Stimulated activated CD8-positive, alpha-beta memory T cell treated with anti-CD3 and anti-CD28 coated beads, Interleukin-15, amount 100 ng/mL, for 24 hours (primary cell): ENCODE measurements around the gene RANGRF.
A peak's percentile ranks its signal among the peaks of the same experiment; 100 is the strongest.

Source experiments
- DNase-seq: peaks from one replicate; pipeline ENCODE4 v3.0.0-alpha.2; 2020; ENCODE audit warnings: low read depth

RANGRF gene

GRCh38 chr17:8274816-8275215, 13.7 kb upstream of the RANGRF start:
- DNase-seq: no peak

- DNase-seq: no peak
Measured at GRCh38 chr17:8275421-8276290, 12.8 kb upstream of the RANGRF start.

GRCh38 chr17:8277317-8277716, 11.2 kb upstream of the RANGRF start:
- no peak for DNase-seq

DNA sequence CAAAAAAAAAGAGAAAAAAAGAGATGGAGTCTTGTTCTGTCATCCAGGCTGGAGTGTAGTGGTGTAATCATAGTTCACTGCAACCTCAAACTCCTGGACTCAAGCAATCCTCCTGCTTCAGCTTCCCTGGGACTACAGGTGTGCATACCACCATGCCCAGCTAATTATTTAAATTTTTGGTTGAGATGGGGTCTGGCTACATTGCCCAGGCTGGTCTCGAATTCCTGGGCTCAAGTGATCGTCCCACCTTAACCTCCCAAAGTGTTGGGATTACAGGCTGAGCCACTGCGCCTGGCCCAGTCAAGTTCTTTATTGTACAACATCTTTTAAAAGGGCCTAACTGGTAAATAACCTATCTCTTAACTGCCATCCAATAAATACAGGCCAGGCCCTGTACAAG, 6.1 kb upstream of the RANGRF start:
- no peak for DNase-seq

DNA sequence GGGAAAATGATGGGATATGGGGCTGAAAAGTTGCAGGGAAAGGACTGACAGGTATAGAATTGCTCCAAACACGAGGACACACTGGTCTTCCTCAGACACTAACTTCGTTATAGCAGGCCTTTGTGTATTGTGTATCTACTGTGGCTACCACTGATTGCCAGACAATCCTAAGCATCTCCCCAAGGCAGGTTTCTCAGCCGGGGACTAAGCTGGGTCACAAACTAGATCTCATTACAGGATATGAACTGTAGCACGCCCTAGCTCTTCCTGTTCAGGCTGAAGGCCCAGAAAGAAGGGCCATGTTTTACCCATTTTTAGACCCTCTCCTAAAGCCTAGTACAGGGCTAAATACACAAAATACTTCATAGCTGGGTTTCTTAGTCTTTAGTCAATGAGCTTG, 5.1 kb upstream of the RANGRF start:
- no peak for DNase-seq

DNA sequence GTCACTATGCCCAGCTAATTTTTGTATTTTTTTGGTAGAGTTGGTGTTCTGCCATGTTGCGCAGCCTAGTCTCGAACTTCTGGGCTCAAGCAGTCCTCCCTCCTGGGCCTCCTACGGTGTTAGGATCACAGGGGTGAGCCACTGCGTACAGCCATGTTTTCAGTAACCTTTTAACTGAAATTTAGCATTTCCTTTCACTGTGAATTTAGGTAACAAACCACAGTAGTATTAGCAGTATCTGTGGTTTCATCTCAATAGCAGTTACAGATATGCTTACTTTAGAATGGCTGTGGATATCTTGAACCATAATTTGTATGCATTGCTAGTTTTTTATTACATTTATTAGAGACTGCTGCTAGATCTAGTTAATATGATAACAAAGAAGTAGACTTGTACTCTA, 4.3 kb upstream of the RANGRF start:
- no peak for DNase-seq

DNA sequence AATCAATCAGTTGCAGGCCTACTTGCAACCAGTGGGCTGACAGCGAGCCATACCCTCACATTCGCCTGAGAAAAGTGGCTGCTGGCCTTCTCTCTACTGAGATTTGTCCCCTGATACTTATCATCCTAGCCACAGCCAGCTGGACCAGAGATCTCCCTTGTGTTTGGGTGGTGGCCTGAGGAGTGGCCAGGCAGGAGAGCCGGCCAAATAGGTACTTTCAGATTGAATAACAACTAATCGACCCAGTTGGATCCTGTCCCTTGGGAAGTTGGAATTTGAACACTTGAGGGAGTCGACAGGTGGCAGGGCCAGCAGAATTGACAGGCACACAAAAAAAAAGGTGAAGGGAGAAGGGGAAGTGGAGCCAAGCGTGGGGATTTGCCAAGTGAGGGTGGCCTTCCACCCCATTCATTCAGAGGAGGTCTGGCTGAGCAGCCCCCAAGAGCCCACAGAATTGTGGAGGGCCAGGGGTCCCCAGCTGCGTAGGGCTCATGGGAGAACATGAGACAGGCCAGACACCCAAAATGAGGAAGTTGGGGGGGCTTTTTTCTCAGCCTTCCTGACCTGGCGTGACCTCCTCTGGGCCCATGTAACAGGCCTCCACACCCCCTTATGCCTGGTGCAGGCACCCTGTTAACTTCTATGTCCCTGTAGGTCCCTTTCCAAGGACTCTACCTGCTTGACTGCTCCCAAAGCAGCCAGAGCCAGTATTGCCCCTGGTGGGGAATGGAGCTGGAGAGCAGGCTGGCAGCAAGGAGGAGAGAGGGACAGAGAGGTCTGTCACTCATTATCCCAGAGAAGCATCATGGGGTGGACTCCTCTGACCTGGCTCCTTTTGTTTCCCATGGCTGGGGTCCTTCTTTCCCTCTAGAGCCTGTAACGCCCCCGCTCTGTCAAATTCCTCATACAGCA, 2.9 kb upstream of the RANGRF start:
- no peak for DNase-seq

GRCh38 chr17:8287651-8288335, 677 bp upstream of the RANGRF start:
- DNase-seq: no peak

DNA sequence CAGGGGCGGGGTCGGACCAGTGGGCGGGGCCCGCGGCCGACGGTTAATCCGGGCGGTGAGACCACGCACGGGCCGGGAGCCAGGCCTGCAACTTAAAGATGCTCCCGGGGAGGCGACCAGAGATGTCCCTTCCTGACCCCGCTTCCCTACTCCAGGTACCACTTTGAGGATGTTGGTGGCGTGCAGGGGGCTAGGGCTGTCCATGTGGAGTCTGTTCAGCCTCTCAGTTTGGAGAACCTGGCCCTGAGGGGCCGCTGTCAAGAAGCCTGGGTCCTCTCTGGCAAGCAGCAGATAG, 580 bp downstream of the RANGRF start:
- DNase-seq: peak; percentile 51

DNA sequence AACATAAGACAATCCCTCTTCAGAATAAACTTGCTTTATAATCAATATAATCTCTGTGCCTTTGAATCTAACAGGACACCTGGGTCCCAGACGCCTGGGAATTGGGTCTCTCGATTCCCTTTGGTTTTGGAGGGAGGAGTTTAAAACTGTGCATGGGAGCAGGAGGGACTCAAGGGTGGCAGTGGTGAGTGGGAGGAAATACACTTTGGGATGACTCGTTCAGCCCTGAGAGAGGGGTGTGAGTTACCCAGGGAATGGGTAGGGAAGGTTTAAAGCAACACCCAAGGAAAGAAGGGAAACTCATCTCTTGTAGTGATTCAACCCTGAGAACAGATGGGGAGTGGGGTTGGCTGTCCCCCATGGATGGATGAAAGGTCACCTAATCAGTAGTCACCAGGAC, 1.6 kb downstream of the RANGRF start:
- DNase-seq: no peak

- DNase-seq: no peak
Measured at GRCh38 chr17:8292639-8293395, 4.3 kb downstream of the RANGRF start.

DNA sequence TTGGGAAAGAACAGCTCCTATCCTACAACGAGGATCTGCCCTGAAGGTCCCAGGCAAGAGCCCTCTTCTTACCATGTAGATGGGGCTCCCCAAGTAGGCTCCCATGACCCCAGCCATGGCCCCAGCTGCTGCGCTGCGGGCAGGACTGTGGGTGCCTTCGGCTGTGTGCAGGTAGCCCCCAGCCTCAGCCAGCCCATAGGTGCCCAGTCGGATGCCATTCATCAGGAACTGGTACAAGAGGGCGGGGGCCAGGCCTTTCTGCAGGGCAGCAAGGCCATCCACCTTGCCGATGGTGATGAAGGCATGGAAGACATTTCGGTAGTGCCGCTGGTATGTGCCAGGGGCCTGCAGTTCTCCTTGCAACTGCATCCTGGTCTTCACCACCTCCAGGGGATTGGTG, 5.9 kb downstream of the RANGRF start:
- DNase-seq: no peak

- no peak for DNase-seq
Measured at GRCh38 chr17:8294814-8295316, 6.4 kb downstream of the RANGRF start.

GRCh38 chr17:8300226-8300625, 11.8 kb downstream of the RANGRF start:
- no peak for DNase-seq

GRCh38 chr17:8300627-8301242, 12.3 kb downstream of the RANGRF start:
- DNase-seq: no peak

DNA sequence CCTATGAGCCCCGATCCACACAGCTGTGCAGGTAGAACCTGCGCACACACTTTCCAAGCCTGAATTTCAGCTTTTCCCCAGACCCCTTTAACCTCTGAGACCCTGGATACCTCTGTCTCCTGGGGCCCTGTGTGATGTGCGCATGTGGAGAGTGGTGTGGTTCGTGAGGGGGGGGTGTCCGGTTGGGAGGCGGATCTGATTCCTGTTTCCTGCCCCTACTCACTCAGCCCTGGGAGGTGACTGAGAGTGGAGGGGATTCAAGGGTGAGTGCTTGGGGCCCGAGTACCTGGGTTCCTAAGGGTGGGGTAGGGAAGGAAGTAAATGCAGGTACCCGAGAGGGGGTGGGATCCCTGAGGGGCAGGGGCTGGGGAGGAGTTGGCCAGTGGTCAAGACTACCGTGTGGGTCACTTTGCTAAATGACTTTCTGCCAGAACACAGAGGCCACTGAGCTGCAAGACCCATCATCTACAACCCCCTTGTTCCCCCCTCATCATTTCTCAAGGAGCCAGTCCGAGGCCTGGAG, 22.2 kb downstream of the RANGRF start:
- DNase-seq: no peak

DNA sequence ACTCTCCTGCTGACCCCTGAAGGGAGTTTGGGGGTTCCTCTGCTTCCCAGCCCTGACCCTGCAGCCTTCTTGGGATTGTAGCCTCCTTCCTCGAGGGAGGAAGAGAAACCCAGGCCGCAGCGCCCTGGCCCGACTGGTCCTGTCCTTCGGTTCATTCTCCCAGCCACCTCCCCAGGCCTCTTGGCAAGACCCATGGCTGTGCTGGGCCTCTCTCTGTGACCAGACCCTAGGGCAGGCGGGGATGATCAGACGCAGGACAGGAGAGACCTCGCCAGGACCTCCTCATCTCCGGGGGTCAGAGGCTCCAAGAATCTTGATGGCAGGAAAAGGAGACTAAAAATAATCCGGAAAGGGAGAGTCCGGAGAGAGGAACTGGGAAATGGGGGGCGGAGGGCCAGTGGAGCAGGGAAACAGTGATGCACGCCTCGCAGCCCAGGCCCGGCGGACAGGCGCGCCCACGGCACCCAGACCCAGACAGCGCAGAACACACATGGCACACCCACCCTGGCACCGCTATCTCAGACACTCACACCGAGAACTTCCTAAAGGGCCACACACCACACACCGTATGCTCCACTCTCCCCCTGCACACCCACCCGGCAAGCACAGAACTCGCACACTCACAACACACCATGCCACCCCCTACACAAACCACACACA, 22.8 kb downstream of the RANGRF start:
- no peak for DNase-seq

GRCh38 chr17:8312251-8312650, 23.8 kb downstream of the RANGRF start:
- no peak for DNase-seq

GRCh38 chr17:8312726-8313600, 24.5 kb downstream of the RANGRF start:
- DNase-seq: no peak
